CD4-positive, alpha-beta T cell treated with Interleukin-15 for 1 hour (primary cell): ENCODE measurements around the gene TOX2.
A peak's percentile ranks its signal among the peaks of the same experiment; 100 is the strongest.

Experiments
- DNase-seq: peaks from one replicate; pipeline ENCODE4 v3.0.0-alpha.2; 2020

TOX2 gene

GRCh38 chr20:44085616-44086434, 171.2 kb downstream of the TOX2 start:
- no peak for DNase-seq

- DNase-seq: no peak
Measured at GRCh38 chr20:44087051-44087856, 172.6 kb downstream of the TOX2 start.

- no peak for DNase-seq
Measured at GRCh38 chr20:44087857-44088120, 173.1 kb downstream of the TOX2 start.

GRCh38 chr20:44089987-44090674, 175.5 kb downstream of the TOX2 start:
- DNase-seq: peak; percentile 40

- DNase-seq: no peak
Measured at GRCh38 chr20:44091026-44091425, 176.4 kb downstream of the TOX2 start.

- no peak for DNase-seq
Measured at GRCh38 chr20:44092551-44093248, 178.0 kb downstream of the TOX2 start.

GRCh38 chr20:44093249-44093582, 178.6 kb downstream of the TOX2 start:
- no peak for DNase-seq

- DNase-seq: no peak
Measured at GRCh38 chr20:44095831-44096230, 181.2 kb downstream of the TOX2 start.

GRCh38 chr20:44097521-44098255, 183.0 kb downstream of the TOX2 start:
- DNase-seq: no peak

- no peak for DNase-seq
Measured at GRCh38 chr20:44098256-44098630, 183.6 kb downstream of the TOX2 start.

- DNase-seq: no peak
Measured at GRCh38 chr20:44098657-44099056, 184.0 kb downstream of the TOX2 start.

- DNase-seq: no peak
Measured at GRCh38 chr20:44099832-44100231, 185.2 kb downstream of the TOX2 start.

- DNase-seq: no peak
Measured at GRCh38 chr20:44102582-44102981, 187.9 kb downstream of the TOX2 start.

GRCh38 chr20:44104798-44105517, 190.3 kb downstream of the TOX2 start:
- no peak for DNase-seq

GRCh38 chr20:44106615-44107014, 192.0 kb downstream of the TOX2 start:
- DNase-seq: no peak

GRCh38 chr20:44109951-44110361, 195.3 kb downstream of the TOX2 start:
- DNase-seq: no peak

GRCh38 chr20:44110816-44111568, 196.3 kb downstream of the TOX2 start:
- DNase-seq: no peak

- DNase-seq: no peak
Measured at GRCh38 chr20:44111712-44112335, 197.2 kb downstream of the TOX2 start.

- no peak for DNase-seq
Measured at GRCh38 chr20:44112456-44112855, 197.8 kb downstream of the TOX2 start.

GRCh38 chr20:44112889-44113617, 198.4 kb downstream of the TOX2 start:
- DNase-seq: no peak
